Measurements from ENCODE around the gene CLCNKB.
"Not testable (repeated sequence)": the region's sequence is repeated elsewhere in the genome, so short reads cannot be mapped to it uniquely, and the experiment has no call there.

CLCNKB gene

GRCh38 chr1:16055613-16056520 is 12.3 kb downstream of the CLCNKB start:
- peak; percentile 60 to 96 (median 80) for DNase-seq
- intact Hi-C loops (cut with DNase I): loop anchor here (2.0 kb wide), 1 partner anchor 47 kb away; no protein-coding TSS in a partner anchor

- not testable (repeated sequence) for DNase-seq
- intact Hi-C loops (cut with DNase I): loop anchor here (2.0 kb wide), 1 partner anchor 48 kb away; no protein-coding TSS in a partner anchor
Observed at GRCh38 chr1:16056521-16056912, 12.9 kb downstream of the CLCNKB start.

GRCh38 chr1:16057314-16057915 is 13.8 kb downstream of the CLCNKB start:
- intact Hi-C loops (cut with DNase I): loop anchor here (2.0 kb wide), 1 partner anchor 49 kb away; no protein-coding TSS in a partner anchor
- DNase-seq: peak in 1 of 10 donors; percentile 57

- peak in 1 of 10 donors; percentile 57 for DNase-seq
- intact Hi-C loops (cut with DNase I): not testable (repeated sequence)
Observed at GRCh38 chr1:16058394-16059120, 15.0 kb downstream of the CLCNKB start.

GRCh38 chr1:16061266-16061665 is 17.7 kb downstream of the CLCNKB start:
- intact Hi-C loops (cut with DNase I): no loop called here
- DNase-seq: no peak

GRCh38 chr1:16061989-16062686 is 18.6 kb downstream of the CLCNKB start:
- DNase-seq: peak in 1 of 10 donors; percentile 87
- intact Hi-C loops (cut with DNase I): not testable (repeated sequence)

- intact Hi-C loops (cut with DNase I): not testable (repeated sequence)
- DNase-seq: peak in 1 of 10 donors; percentile 80
Observed at GRCh38 chr1:16062687-16063075, 19.1 kb downstream of the CLCNKB start.

GRCh38 chr1:16063226-16063829 is 19.7 kb downstream of the CLCNKB start:
- intact Hi-C loops (cut with DNase I): no loop called here

GRCh38 chr1:16063921-16064320 is 20.3 kb downstream of the CLCNKB start:
- intact Hi-C loops (cut with DNase I): no loop called here
- DNase-seq: no peak

More at GRCh38 chr1:16063226-16063829, 19.7 kb downstream of the CLCNKB start:
- DNase-seq: no peak

GRCh38 chr1:16064536-16065268 is 21.1 kb downstream of the CLCNKB start:
- intact Hi-C loops (cut with DNase I): no loop called here
- DNase-seq: peak in 1 of 10 donors; percentile 78

GRCh38 chr1:16065269-16065576 is 21.6 kb downstream of the CLCNKB start:
- intact Hi-C loops (cut with DNase I): no loop called here
- peak in 1 of 10 donors; percentile 59 for DNase-seq

GRCh38 chr1:16066245-16066644 is 22.7 kb downstream of the CLCNKB start:
- intact Hi-C loops (cut with DNase I): no loop called here
- DNase-seq: peak in 1 of 10 donors; percentile 59

GRCh38 chr1:16067127-16067768 is 23.7 kb downstream of the CLCNKB start:
- peak in 6 of 10 donors; percentile 31 to 93 (median 56) for DNase-seq
- intact Hi-C loops (cut with DNase I): no loop called here

GRCh38 chr1:16067933-16068332 is 24.4 kb downstream of the CLCNKB start:
- intact Hi-C loops (cut with DNase I): no loop called here
- no peak for DNase-seq

GRCh38 chr1:16068356-16069270 is 25.0 kb downstream of the CLCNKB start:
- DNase-seq: peak in 5 of 10 donors; percentile 38 to 90 (median 55)
- intact Hi-C loops (cut with DNase I): no loop called here

- no peak for DNase-seq
- intact Hi-C loops (cut with DNase I): no loop called here
Observed at GRCh38 chr1:16070640-16071355, 27.2 kb downstream of the CLCNKB start.

GRCh38 chr1:16071614-16072013 is 28.0 kb downstream of the CLCNKB start:
- intact Hi-C loops (cut with DNase I): no loop called here
- peak in 1 of 10 donors; percentile 58 for DNase-seq
